ENCODE data around the gene BLNK. TPM values are rescaled to one million over a fixed set of nuclear protein-coding genes. Genes with fewer than 3 reads are reported as not detected.

BLNK gene
- total and polyA plus RNA-seq, 9 of the 15 experiments (the other 6 are each of a cell fraction or from before 2014, with no cell fraction given), result not detected

DNA sequence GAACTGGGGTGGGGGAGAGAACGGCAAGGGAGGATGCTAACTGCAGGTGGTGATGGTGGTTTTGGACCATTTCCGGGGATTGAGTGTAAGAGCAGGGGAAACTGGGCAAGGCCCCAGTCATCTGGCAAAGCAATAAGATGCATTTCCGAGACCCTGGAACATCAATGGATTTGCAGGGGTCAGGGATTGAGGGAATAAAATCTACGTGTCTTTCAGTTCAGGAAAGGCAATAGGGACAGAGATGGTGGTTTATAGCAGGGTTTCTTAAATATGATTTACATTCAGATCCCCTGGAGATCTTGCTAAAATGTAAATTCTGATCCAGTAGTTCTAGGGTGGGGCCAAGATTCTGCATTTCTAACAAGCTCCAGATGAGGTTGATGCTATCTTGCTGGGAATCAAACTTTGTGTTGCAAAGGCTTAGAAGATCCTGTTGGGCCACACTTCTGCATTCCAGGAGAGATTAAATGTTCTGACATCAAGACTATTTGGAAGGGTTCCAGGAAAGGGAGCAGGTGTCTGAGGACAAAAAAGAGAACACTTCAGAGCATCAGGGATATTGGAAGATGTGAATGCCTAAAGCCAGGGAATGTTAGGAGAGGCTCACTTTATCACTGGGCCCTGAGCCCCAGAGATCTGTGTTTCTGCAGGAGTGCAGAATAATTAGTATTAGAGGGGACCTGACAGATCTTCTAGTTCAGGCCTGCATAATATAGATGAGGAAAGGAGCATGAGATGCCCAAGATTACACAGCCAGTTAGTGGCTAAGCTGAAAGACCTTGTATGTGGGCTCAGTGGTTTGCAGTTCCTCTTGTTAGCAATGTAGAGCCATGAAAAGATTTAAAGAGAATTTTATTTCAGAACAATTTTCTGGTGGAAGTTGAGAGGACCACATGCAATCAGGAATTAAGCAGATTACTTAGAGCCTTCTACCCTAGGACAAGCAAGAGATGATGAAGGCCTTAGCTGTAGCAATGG, 32.4 kb downstream of the BLNK start:
- BruUV-seq (replicated peaks), result no TSS peak
- TF ChIP-seq SPI1 (IDR thresholded peaks at IDR 0.05; ENCODE audit: borderline replicate concordance, low read depth, low read length), result no peak
- TF ChIP-seq MED1 (CRISPR knock-in tag; IDR thresholded peaks at IDR 0.05; ENCODE audit: borderline replicate concordance), result no peak
- no peak for TF ChIP-seq GATAD2A (IDR thresholded peaks at IDR 0.05)
- TF ChIP-seq ZNF384 (IDR thresholded peaks at IDR 0.05; ENCODE audit: low read depth, low read length), result no peak
- TF ChIP-seq ZNF146 (CRISPR knock-in tag; IDR thresholded peaks at IDR 0.05; ENCODE audit: unreplicated experiment), result no peak
- no peak for TF ChIP-seq PHF8 (IDR thresholded peaks at IDR 0.05; ENCODE audit: borderline replicate concordance, low read length)
- TF ChIP-seq PYGO2 (tag; IDR thresholded peaks at IDR 0.05), result no peak
- no peak for TF ChIP-seq DIDO1 (tag; IDR thresholded peaks at IDR 0.05; ENCODE audit: low read depth)
- Histone ChIP-seq H3K9ac (ENCODE audit: insufficient read depth in 1 of 2, low read depth in 2 of 2, low read length in 2 of 2) (no peak overlapping the region), H3K4me3 (no peak overlapping the region), H4K20me1 (replicated peaks; ENCODE audit: control insufficient read depth, insufficient read depth, low read length) (no peaks in the 10 kb centered on the region), H3K4me1 (replicated peaks in 1 of 2; ENCODE audit: control insufficient read depth in 2 of 2, insufficient read depth in 2 of 2, low read length in 2 of 2) (no peaks in the 10 kb centered on the region), H3K4me2 (ENCODE audit: insufficient read depth, low read length) (no peak overlapping the region), H3K27ac (ENCODE audit: extremely low read depth, low read depth, low read length) (no peak overlapping the region), H2AFZ (ENCODE audit: low read depth, low read length) (no peak overlapping the region), H3K36me3 (ENCODE audit: control insufficient read depth, insufficient read depth, low read length) (no peaks in the 10 kb centered on the region), H3K9me1 (ENCODE audit: control insufficient read depth, insufficient read depth, low read length) (no peaks in the 10 kb centered on the region), H3K79me2 (ENCODE audit: control insufficient read depth, insufficient read depth, low read length) (no peaks in the 10 kb centered on the region), H3K27me3 (ENCODE audit: control insufficient read depth in 2 of 2, insufficient read depth in 2 of 2, low read length in 2 of 2) (peaks cover 0 to 11% of the 10 kb centered on the region in 2 experiments; a peak in 2 of 5 replicates), H3K9me3 (replicated peaks; ENCODE audit: control insufficient read depth, insufficient read depth, low read depth, low read length) (no peaks in the 10 kb centered on the region)
- no peak for DNase-seq (ENCODE audit: extremely low read depth in 1 of 4, low spot score in 3 of 4)
- intact Hi-C loops (cut with micrococcal nuclease) (no loop called here), in situ Hi-C loops (cut with MboI) (no loop called here)
- 0% methylated on average over 4 of the region's 4 CpGs for WGBS (ENCODE audit: insufficient coverage, low coverage, missing lambda C conversion rate)
- CTCF ChIA-PET (ENCODE audit: low intra/inter-chr PET ratio), result no interaction called here
- POLR2A ChIA-PET, result no interaction called here
- ATAC-seq, result no peak
- no peak for FAIRE-seq

Measured in K562 (cell line).